ENCODE data around the gene OR13C4.
A peak's percentile ranks its signal among the peaks of the same experiment; 100 is the strongest.

Gene OR13C4

DNA sequence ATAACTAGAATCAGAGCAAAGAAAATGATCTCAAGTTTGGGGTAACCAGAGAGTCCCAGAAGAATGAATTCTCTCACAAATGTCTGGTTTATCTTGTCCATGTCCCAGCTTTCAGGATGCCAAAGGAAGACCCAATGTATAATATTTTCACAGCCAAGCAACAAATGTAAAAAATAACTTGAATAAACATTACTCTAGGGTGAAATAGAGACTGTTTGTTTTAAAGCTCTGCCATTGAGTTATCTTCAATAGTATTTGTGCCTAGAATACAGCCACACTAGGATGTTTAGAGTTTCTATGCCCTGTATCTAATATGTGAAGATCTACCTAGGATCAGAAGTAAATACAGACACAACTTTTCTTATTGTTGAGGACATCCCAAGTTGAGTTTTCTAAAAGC lies at the start of gene OR13C4:
Gene OR13C4, minus strand, starts transcription at position 101 of the 400 bp plus-strand sequence. Its CDS starts 0 bp downstream, at position 101.
- no peaks in the 10 kb centered on the region for H3K36me3 ChIP-seq (ENCODE audit: insufficient read depth, low read length)
- no peaks in the 10 kb centered on the region for H3K79me2 ChIP-seq (ENCODE audit: control insufficient read depth, insufficient read depth, low read length, unreplicated experiment)

DNA sequence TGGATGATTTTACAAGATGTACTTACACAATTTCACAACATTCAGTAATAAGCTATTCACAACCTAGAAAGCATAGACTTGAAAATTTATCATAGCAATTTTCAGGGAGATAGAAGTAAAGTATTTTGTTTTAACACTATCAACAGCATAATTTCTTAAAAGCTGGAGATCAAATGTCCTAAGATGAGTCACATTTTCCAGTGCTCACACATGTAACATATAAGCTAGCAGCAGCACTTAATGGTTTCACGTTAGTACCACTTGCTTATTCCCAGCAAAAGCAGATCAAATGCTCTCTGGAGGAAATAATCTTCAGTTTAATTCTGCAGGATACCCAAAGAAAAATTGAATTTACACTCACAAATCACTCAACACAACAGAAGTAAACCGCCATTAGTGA lies 48.4 kb upstream of the OR13C4 start:
- Histone ChIP-seq H2AFZ (ENCODE audit: low read length, unreplicated experiment) (no peak overlapping the region), H3K27ac (ENCODE audit: low read depth, low read length) (no peak overlapping the region), H3K4me1 (ENCODE audit: control insufficient read depth, insufficient read depth, low read length, unreplicated experiment) (no peaks in the 10 kb centered on the region), H3K79me2 (ENCODE audit: control insufficient read depth, insufficient read depth, low read length, unreplicated experiment) (no peaks in the 10 kb centered on the region), H3K27me3 (ENCODE audit: insufficient read depth, low read length) (peaks cover 10% of the 10 kb centered on the region; the same call in 1 of the 2 replicates), H3K36me3 (ENCODE audit: insufficient read depth, low read length) (no peaks in the 10 kb centered on the region), H3K4me3 (ENCODE audit: low read depth, low read length) (no peak overlapping the region)

More for the DNA sequence above, at the start of gene OR13C4:
- H2AFZ ChIP-seq (ENCODE audit: low read length, unreplicated experiment), result no peak within 1 kb of the TSS
- no peak within 1 kb of the TSS for H3K4me3 ChIP-seq (ENCODE audit: low read depth, low read length)
- peaks cover 16% of the 10 kb centered on the region; the same call in 1 of the 2 replicates for H3K27me3 ChIP-seq (ENCODE audit: insufficient read depth, low read length)
- no peaks in the 10 kb centered on the region for H3K4me1 ChIP-seq (ENCODE audit: control insufficient read depth, insufficient read depth, low read length, unreplicated experiment)
- H3K27ac ChIP-seq (ENCODE audit: low read depth, low read length), result no peak within 1 kb of the TSS

DNA sequence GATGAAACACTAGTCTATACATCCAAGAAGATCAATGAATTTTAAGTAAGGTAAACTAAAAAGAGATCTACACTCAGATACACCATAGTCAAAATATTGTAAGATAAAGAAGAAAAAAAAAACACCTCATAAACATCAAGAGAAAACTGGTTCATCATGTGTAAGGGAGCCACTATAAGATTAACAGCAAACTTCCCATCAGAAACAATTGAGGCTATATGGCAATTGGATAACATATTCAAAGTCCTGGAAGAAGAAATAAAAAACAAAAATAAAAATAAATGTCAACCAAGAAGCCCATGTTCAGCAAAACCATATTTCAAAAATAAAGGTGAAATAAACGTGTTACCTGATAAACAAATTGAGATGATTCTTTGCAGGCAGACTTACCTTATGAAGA lies 45.6 kb upstream of the OR13C4 start:
- Histone ChIP-seq H3K27ac (ENCODE audit: low read depth, low read length) (no peak overlapping the region), H3K79me2 (ENCODE audit: control insufficient read depth, insufficient read depth, low read length, unreplicated experiment) (no peaks in the 10 kb centered on the region), H3K4me3 (ENCODE audit: low read depth, low read length) (no peak overlapping the region), H3K36me3 (ENCODE audit: insufficient read depth, low read length) (no peaks in the 10 kb centered on the region), H2AFZ (ENCODE audit: low read length, unreplicated experiment) (no peak overlapping the region), H3K27me3 (ENCODE audit: insufficient read depth, low read length) (0 out of 2 replicates have a peak, but pooled peaks cover 5% of the 10 kb centered on the region), H3K4me1 (ENCODE audit: control insufficient read depth, insufficient read depth, low read length, unreplicated experiment) (no peaks in the 10 kb centered on the region)

DNA sequence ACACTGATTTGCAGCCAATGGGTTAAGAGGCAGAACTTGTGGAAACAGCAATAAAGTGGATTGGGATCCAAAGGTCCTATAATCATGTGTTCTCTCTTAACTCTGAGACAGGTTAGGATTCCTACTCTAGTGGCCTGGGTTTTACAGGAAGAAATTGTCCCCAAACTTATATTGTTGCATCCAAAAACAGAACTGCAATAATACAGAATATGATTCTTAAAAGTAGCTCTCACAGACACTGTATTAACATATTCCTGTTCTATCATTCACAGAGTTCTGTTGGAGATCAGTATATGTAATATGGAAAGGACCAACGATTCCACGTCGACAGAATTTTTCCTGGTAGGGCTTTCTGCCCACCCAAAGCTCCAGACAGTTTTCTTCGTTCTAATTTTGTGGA lies 41.9 kb upstream of the OR13C4 start, which contains the start of gene OR13C8:
Gene OR13C8, plus strand, starts transcription at position 301 of the 400 bp plus-strand sequence. Its CDS starts 0 bp downstream, at position 301.
- Histone ChIP-seq H3K79me2 (ENCODE audit: control insufficient read depth, insufficient read depth, low read length, unreplicated experiment) (no peaks in the 10 kb centered on the region), H3K36me3 (ENCODE audit: insufficient read depth, low read length) (no peaks in the 10 kb centered on the region), H3K4me1 (ENCODE audit: control insufficient read depth, insufficient read depth, low read length, unreplicated experiment) (no peaks in the 10 kb centered on the region), H3K27ac (ENCODE audit: low read depth, low read length) (no peak within 1 kb of the TSS), H3K4me3 (ENCODE audit: low read depth, low read length) (no peak within 1 kb of the TSS), H2AFZ (ENCODE audit: low read length, unreplicated experiment) (no peak within 1 kb of the TSS), H3K27me3 (ENCODE audit: insufficient read depth, low read length) (0 out of 2 replicates have a peak, but pooled peaks cover 4% of the 10 kb centered on the region)

DNA sequence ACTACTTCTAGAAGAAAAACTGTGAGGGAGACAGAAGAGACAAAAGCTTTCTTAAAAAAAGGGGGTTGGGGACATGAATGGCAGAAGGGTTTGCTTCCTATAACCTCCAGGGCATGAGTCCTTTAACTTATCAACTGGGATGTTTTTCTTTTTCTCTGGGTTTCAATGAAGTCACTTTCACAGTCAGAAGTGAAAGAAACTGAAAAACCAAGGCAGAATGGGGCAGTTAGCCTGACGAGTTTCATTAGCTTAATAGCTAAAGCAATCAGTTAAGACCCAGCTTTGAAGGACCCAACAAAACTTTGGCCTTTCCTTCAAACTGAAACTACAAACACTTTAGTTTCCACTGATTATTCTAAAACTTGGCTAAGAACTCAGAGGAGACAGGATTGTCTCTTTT lies 37.3 kb upstream of the OR13C4 start:
- Histone ChIP-seq H3K27ac (ENCODE audit: low read depth, low read length) (no peak overlapping the region), H3K27me3 (ENCODE audit: insufficient read depth, low read length) (no peaks in the 10 kb centered on the region), H3K4me3 (ENCODE audit: low read depth, low read length) (no peak overlapping the region), H3K79me2 (ENCODE audit: control insufficient read depth, insufficient read depth, low read length, unreplicated experiment) (no peaks in the 10 kb centered on the region), H3K4me1 (ENCODE audit: control insufficient read depth, insufficient read depth, low read length, unreplicated experiment) (no peaks in the 10 kb centered on the region), H2AFZ (ENCODE audit: low read length, unreplicated experiment) (no peak overlapping the region), H3K36me3 (ENCODE audit: insufficient read depth, low read length) (no peaks in the 10 kb centered on the region)

DNA sequence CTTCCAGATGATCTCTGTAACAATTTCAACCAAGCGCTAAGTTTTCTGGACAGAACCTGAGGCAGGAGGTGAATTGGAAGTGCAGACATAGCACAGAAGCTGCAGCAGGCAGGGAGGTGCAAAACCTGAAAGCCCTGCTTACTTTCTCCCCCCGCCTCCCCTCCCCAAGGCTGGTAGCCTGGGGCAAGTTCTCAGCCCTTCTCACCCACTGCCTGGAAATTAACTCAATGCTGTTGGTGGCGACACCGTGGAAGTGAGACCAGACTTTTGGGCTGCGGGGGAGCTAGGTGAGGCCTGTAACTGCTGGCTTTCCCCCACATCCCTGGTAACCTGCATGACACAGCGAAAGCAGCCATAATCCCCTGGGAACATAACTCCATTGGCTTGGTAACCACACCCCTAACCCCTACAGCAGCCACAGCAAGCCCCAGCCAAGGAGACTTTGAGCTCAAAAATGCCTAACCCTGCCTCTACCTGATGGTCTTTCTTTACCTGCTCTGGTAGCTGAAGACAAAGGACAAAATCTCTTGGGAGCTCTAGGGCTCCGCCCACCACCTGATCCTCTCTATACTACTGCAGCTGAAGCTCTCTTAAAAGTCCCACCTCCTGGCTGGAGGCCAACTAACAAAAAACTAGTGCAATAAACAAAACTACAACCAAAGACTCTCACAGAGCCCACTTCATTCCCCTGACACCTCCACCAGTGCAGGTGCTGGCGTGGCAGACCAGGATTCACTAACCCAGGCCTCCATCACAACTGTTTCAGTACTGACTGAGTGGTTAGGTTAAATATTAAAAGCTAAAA lies 30.0 kb upstream of the OR13C4 start:
- H3K4me1 ChIP-seq (ENCODE audit: control insufficient read depth, insufficient read depth, low read length, unreplicated experiment), result no peaks in the 10 kb centered on the region
- H3K36me3 ChIP-seq (ENCODE audit: insufficient read depth, low read length), result no peaks in the 10 kb centered on the region
- H3K27ac ChIP-seq (ENCODE audit: low read depth, low read length), result no peak overlapping the region
- no peaks in the 10 kb centered on the region for H3K79me2 ChIP-seq (ENCODE audit: control insufficient read depth, insufficient read depth, low read length, unreplicated experiment)
- H2AFZ ChIP-seq (ENCODE audit: low read length, unreplicated experiment), result no peak overlapping the region
- no peak overlapping the region for H3K4me3 ChIP-seq (ENCODE audit: low read depth, low read length)
- H3K27me3 ChIP-seq (ENCODE audit: insufficient read depth, low read length), result no peaks in the 10 kb centered on the region

DNA sequence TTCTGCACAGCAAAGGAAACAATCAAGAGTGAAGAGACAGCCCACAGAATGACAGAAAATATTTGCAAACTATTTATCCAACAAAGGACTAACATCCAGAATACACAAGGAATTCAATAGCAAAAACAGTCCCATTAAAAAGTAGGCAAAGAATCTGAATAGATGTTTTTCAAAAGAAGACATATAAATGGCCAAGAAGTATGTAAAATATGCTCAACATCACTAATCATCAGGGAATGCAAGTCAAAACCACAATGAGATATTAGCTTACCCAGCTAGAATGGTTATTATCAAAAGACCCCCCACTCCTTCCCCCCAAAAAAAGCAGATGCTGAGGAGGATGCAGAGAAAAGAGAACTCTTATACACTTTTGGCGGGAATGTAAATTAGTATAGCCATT lies 28.5 kb upstream of the OR13C4 start:
- Histone ChIP-seq H3K4me1 (ENCODE audit: control insufficient read depth, insufficient read depth, low read length, unreplicated experiment) (no peaks in the 10 kb centered on the region), H3K79me2 (ENCODE audit: control insufficient read depth, insufficient read depth, low read length, unreplicated experiment) (no peaks in the 10 kb centered on the region), H3K36me3 (ENCODE audit: insufficient read depth, low read length) (no peaks in the 10 kb centered on the region), H2AFZ (ENCODE audit: low read length, unreplicated experiment) (no peak overlapping the region), H3K4me3 (ENCODE audit: low read depth, low read length) (no peak overlapping the region), H3K27ac (ENCODE audit: low read depth, low read length) (no peak overlapping the region), H3K27me3 (ENCODE audit: insufficient read depth, low read length) (no peaks in the 10 kb centered on the region)

DNA sequence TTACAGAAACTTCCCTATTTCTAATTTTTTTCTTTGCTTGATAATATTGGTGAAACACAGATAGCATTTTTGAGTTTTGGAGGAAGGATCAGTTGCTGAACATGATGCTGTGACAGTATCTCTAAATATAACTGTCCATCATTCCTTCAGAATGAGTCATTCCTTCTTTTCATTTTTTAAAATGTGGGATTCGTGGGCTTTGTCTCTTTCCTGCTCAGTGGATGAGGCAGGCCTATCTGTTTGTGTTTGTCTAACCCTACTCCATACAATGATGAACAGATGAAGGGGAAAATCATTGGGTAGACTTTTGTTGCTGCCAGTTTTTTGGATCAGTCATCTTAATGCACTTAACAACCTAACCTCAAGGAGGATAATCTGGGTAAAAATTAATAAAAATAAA lies 26.3 kb upstream of the OR13C4 start:
- Histone ChIP-seq H3K4me3 (ENCODE audit: low read depth, low read length) (no peak overlapping the region), H3K27me3 (ENCODE audit: insufficient read depth, low read length) (no peaks in the 10 kb centered on the region), H2AFZ (ENCODE audit: low read length, unreplicated experiment) (no peak overlapping the region), H3K36me3 (ENCODE audit: insufficient read depth, low read length) (no peaks in the 10 kb centered on the region), H3K27ac (ENCODE audit: low read depth, low read length) (no peak overlapping the region), H3K4me1 (ENCODE audit: control insufficient read depth, insufficient read depth, low read length, unreplicated experiment) (no peaks in the 10 kb centered on the region), H3K79me2 (ENCODE audit: control insufficient read depth, insufficient read depth, low read length, unreplicated experiment) (no peaks in the 10 kb centered on the region)

DNA sequence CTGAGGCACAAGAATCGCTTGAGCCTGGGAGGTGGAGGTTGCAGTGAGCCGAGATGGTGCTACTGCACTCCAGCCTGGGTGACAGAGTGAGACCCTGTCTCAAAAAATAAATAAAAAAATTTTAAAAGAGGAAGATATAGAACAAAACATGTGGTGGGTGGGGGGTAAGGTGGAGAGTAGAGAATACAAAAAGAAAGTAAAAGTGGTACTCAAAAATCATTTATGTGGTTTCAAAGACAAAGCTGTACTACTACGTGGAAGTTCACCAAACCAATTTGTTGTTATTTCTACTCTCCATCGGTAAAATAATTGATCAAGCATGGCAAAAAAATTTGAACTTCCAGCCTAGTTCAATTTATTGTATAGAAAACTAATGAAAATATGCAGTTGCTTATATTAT lies 17.6 kb upstream of the OR13C4 start:
- Histone ChIP-seq H3K27ac (ENCODE audit: low read depth, low read length) (no peak overlapping the region), H3K4me3 (ENCODE audit: low read depth, low read length) (no peak overlapping the region), H3K27me3 (ENCODE audit: insufficient read depth, low read length) (no peaks in the 10 kb centered on the region), H3K4me1 (ENCODE audit: control insufficient read depth, insufficient read depth, low read length, unreplicated experiment) (no peaks in the 10 kb centered on the region), H3K36me3 (ENCODE audit: insufficient read depth, low read length) (no peaks in the 10 kb centered on the region), H2AFZ (ENCODE audit: low read length, unreplicated experiment) (peak overlapping the region; percentile 55), H3K79me2 (ENCODE audit: control insufficient read depth, insufficient read depth, low read length, unreplicated experiment) (no peaks in the 10 kb centered on the region)

DNA sequence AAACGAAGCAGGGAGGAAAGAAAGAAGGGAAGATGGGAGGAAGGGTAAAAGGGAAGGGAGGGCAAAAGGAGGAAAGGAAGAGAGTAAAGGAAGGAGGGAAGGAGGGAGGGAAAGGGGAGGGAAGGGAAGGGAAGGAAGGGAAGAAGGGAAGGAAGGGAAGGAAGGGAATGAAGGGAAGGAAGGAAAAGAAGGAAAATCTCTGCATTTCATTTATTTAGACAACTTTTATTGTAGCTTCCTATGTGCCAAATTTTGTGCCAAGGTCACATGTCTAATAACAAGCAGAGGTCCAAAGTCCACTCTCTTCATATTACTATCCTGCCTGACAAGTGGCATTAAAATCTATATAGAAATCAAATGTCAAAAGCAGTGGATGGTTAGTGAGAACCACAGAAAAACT lies 12.3 kb upstream of the OR13C4 start:
- no peaks in the 10 kb centered on the region for H3K79me2 ChIP-seq (ENCODE audit: control insufficient read depth, insufficient read depth, low read length, unreplicated experiment)
- H2AFZ ChIP-seq (ENCODE audit: low read length, unreplicated experiment), result no peak overlapping the region
- no peaks in the 10 kb centered on the region for H3K36me3 ChIP-seq (ENCODE audit: insufficient read depth, low read length)
- H3K4me3 ChIP-seq (ENCODE audit: low read depth, low read length), result no peak overlapping the region
- 0 out of 2 replicates have a peak, but pooled peaks cover 9% of the 10 kb centered on the region for H3K27me3 ChIP-seq (ENCODE audit: insufficient read depth, low read length)
- H3K4me1 ChIP-seq (ENCODE audit: control insufficient read depth, insufficient read depth, low read length, unreplicated experiment), result no peaks in the 10 kb centered on the region
- no peak overlapping the region for H3K27ac ChIP-seq (ENCODE audit: low read depth, low read length)

DNA sequence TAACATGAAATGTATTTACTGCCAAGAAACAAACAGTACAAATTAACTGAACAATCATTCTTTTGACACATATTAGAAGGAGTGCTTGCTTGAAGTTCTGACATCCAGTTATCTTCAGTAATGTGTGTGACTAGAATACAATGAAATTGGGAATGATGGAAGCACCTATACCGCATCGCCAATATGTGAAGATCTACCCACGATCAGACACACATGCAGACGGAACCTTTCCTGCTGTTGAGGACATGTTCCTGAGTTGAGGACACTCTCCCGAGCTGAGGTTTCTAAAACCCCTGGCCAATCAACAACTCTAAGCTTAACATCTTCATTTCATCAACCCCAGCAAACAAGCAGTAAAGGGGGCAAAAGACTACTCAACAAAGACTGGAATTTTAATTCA lies 9.7 kb upstream of the OR13C4 start, which contains the start of gene OR13C3:
Gene OR13C3, minus strand, starts transcription at position 101 of the 400 bp plus-strand sequence. CDS start 133 bp downstream, outside the sequence.
- Histone ChIP-seq H3K27ac (ENCODE audit: low read depth, low read length) (no peak within 1 kb of the TSS), H2AFZ (ENCODE audit: low read length, unreplicated experiment) (no peak within 1 kb of the TSS), H3K4me1 (ENCODE audit: control insufficient read depth, insufficient read depth, low read length, unreplicated experiment) (no peaks in the 10 kb centered on the region), H3K4me3 (ENCODE audit: low read depth, low read length) (no peak within 1 kb of the TSS), H3K79me2 (ENCODE audit: control insufficient read depth, insufficient read depth, low read length, unreplicated experiment) (no peaks in the 10 kb centered on the region), H3K36me3 (ENCODE audit: insufficient read depth, low read length) (no peaks in the 10 kb centered on the region), H3K27me3 (ENCODE audit: insufficient read depth, low read length) (0 out of 2 replicates have a peak, but pooled peaks cover 9% of the 10 kb centered on the region)
